ENCODE data around the gene MAP4. TPM values are rescaled to one million over a fixed set of nuclear protein-coding genes. Genes with fewer than 3 reads are reported as not detected.

Gene MAP4
- total RNA-seq, 2 donors from 2014 or later: 152 to 169 TPM

DNA sequence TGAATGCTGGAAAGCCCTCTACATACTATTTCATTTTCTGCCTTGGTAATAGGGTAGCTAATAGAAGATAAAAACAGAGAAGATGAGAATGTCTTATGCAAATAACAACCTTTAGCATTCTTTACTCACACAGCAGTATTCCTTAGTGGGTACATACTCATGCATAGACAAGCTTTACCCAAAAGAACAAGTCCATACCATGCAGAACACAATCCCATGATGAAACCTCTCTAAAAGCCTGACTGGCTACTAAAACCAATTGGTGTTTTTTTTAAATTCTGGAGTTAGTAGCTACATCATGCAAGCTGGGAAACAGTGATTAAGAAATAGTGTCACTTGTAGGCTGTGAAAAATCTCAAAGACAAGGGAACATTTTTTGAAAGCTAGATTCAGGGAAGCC is 108.4 kb downstream of the MAP4 start:
- H3K4me3 ChIP-seq (ENCODE audit: low read length): no peak overlapping the region
- Mint-ChIP-seq H3K9me3 (no peaks in the 10 kb centered on the region), H3K4me3 (no peak overlapping the region), H3K4me1 (peaks cover 9% of the 10 kb centered on the region), H3K27me3 (ENCODE audit: insufficient read depth) (no peaks in the 10 kb centered on the region), H3K36me3 (ENCODE audit: low read depth) (peaks cover 54% of the 10 kb centered on the region), H3K27ac (peak overlapping the region; percentile 53)
- TF ChIP-seq, protein P1, sequence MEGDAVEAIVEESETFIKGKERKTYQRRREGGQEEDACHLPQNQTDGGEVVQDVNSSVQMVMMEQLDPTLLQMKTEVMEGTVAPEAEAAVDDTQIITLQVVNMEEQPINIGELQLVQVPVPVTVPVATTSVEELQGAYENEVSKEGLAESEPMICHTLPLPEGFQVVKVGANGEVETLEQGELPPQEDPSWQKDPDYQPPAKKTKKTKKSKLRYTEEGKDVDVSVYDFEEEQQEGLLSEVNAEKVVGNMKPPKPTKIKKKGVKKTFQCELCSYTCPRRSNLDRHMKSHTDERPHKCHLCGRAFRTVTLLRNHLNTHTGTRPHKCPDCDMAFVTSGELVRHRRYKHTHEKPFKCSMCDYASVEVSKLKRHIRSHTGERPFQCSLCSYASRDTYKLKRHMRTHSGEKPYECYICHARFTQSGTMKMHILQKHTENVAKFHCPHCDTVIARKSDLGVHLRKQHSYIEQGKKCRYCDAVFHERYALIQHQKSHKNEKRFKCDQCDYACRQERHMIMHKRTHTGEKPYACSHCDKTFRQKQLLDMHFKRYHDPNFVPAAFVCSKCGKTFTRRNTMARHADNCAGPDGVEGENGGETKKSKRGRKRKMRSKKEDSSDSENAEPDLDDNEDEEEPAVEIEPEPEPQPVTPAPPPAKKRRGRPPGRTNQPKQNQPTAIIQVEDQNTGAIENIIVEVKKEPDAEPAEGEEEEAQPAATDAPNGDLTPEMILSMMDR (conservative IDR thresholded peaks at IDR 0.05): no peak
- no peaks in the 10 kb centered on the region for H3K27me3 ChIP-seq (ENCODE audit: control insufficient read depth, insufficient read depth, low read length, poor library complexity, severe bottlenecking)
- H3K9ac ChIP-seq (ENCODE audit: extremely low read depth, low read length, poor library complexity, severe bottlenecking): no peak overlapping the region
- no peaks in the 10 kb centered on the region for H3K9me3 ChIP-seq (ENCODE audit: control insufficient read depth, low read length)
- no peak for DNase-seq
- no peaks in the 10 kb centered on the region for H3K4me1 ChIP-seq (ENCODE audit: control insufficient read depth, insufficient read depth, low read length)
- H3K27ac ChIP-seq (ENCODE audit: low read depth, low read length): no peak overlapping the region
- peaks cover 65% of the 10 kb centered on the region for H3K36me3 ChIP-seq (ENCODE audit: control insufficient read depth, insufficient read depth, low read length)

DNA sequence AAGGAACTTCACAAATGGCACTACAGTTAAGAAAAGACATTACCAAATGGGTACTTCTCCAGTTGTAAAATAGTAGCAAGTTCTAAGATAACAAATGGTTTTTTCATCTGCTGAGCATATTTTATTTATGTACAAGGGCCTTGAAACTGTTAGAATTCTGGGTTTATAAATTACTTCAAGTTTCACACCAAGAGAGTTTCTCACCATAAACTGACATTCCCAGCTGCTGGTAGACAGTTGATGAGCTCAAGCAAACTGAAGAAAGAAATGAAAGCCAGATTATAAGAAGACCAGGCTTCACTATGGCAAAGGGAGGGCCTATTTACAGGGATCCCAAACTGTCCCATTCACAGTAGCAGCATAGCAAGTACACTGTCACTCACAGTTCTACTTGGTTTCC is 113.5 kb downstream of the MAP4 start:
- no peaks in the 10 kb centered on the region for H3K27me3 ChIP-seq (ENCODE audit: control insufficient read depth, insufficient read depth, low read length, poor library complexity, severe bottlenecking)
- peak overlapping the region; percentile 11 for H3K27ac Mint-ChIP-seq

DNA sequence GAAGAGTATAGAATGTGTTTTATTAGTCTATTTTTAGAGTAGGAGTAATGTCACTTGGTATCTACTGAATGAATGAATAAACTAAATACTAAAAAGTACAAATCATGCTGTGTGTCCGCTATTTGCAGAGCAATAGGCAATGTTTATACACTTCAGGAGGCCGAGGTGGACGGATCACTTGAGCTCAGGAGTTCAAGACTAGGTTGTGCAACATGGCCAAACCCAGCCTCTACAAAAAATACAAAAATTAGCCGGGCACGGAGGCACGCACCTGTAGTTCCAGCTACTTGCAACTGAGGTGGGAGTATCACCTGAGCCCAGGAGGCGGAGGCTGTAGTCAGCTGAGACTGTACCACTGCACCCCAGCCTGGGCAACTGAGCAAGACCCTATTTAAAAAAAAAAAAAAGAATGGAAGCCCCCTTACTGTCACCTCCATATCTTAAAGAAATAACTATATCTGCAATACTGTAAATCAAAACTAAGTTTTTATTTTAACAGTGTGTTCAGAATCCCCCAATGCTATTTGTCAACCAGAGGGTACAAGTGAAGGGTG is 114.9 kb downstream of the MAP4 start:
- H3K36me3 Mint-ChIP-seq (ENCODE audit: low read depth): peaks cover 64% of the 10 kb centered on the region
- Histone ChIP-seq H3K9ac (ENCODE audit: extremely low read depth, low read length, poor library complexity, severe bottlenecking) (no peak overlapping the region), H3K36me3 (ENCODE audit: control insufficient read depth, insufficient read depth, low read length) (peaks cover 70% of the 10 kb centered on the region), H3K4me1 (ENCODE audit: control insufficient read depth, insufficient read depth, low read length) (no peaks in the 10 kb centered on the region), H3K27me3 (ENCODE audit: control insufficient read depth, insufficient read depth, low read length, poor library complexity, severe bottlenecking) (no peaks in the 10 kb centered on the region), H3K9me3 (ENCODE audit: control insufficient read depth, low read length) (no peaks in the 10 kb centered on the region), H3K27ac (ENCODE audit: low read depth, low read length) (no peak overlapping the region), H3K4me3 (ENCODE audit: low read length) (no peak overlapping the region)
- no peak for DNase-seq
- H3K9me3 Mint-ChIP-seq: no peaks in the 10 kb centered on the region
- TF ChIP-seq, protein P1 (conservative IDR thresholded peaks at IDR 0.05): no peak
- no peak overlapping the region for H3K4me3 Mint-ChIP-seq
- no peak overlapping the region for H3K27ac Mint-ChIP-seq
- H3K27me3 Mint-ChIP-seq (ENCODE audit: insufficient read depth): no peaks in the 10 kb centered on the region
- H3K4me1 Mint-ChIP-seq: no peaks in the 10 kb centered on the region
- 92 to 99% methylated on average over 7 of the region's 7 CpGs for WGBS, 2 experiments (ENCODE audit: insufficient coverage in 1 of 2, insufficient read length in 1 of 2)

More for the DNA sequence above, 113.5 kb downstream of the MAP4 start:
- Histone ChIP-seq H3K27ac (ENCODE audit: low read depth, low read length) (no peak overlapping the region), H3K9me3 (ENCODE audit: control insufficient read depth, low read length) (no peaks in the 10 kb centered on the region), H3K4me3 (ENCODE audit: low read length) (no peak overlapping the region), H3K9ac (ENCODE audit: extremely low read depth, low read length, poor library complexity, severe bottlenecking) (no peak overlapping the region), H3K4me1 (ENCODE audit: control insufficient read depth, insufficient read depth, low read length) (no peaks in the 10 kb centered on the region), H3K36me3 (ENCODE audit: control insufficient read depth, insufficient read depth, low read length) (peaks cover 63% of the 10 kb centered on the region)
- no peak for DNase-seq
- Mint-ChIP-seq H3K4me1 (no peaks in the 10 kb centered on the region), H3K27me3 (ENCODE audit: insufficient read depth) (no peaks in the 10 kb centered on the region), H3K4me3 (no peak overlapping the region), H3K9me3 (no peaks in the 10 kb centered on the region), H3K36me3 (ENCODE audit: low read depth) (peaks cover 61% of the 10 kb centered on the region)
- TF ChIP-seq, protein P1 (conservative IDR thresholded peaks at IDR 0.05): no peak
